HepG2 (cell line): ENCODE measurements around the gene STK36. TPM values are rescaled to one million over a fixed set of nuclear protein-coding genes. Genes with fewer than 3 reads are reported as not detected.

Experiments used
- AHR ChIP-seq: IDR thresholded peaks from 2 replicates; pipeline ENCODE4 v1.6.1; 2018; ENCODE audit warnings: missing genetic modification reagents, missing compliant biosample characterization
- ATF7-NPFF ChIP-seq: sonication (generic); formaldehyde crosslinking; IDR thresholded peaks from 2 replicates; pipeline ENCODE4 v1.8.1; 2023; ENCODE audit warnings: mild to moderate bottlenecking, low read depth, missing genetic modification reagents, moderate library complexity
- GABPB1 ChIP-seq: IDR thresholded peaks from 2 replicates; pipeline ENCODE4 v1.6.1; 2016; ENCODE audit warnings: mild to moderate bottlenecking, missing genetic modification reagents, moderate library complexity, missing compliant biosample characterization
- KDM3A ChIP-seq: IDR thresholded peaks from 2 replicates; pipeline ENCODE4 v1.6.1; 2018; ENCODE audit warnings: low read depth, missing compliant biosample characterization
- KLF12 ChIP-seq: sonication (generic); formaldehyde crosslinking; IDR thresholded peaks from 2 replicates; pipeline ENCODE4 v1.4.0; 2020; ENCODE audit warnings: missing genetic modification reagents, borderline replicate concordance
- KLF15 ChIP-seq: sonication (generic); formaldehyde crosslinking; IDR thresholded peaks from 2 replicates; pipeline ENCODE4 v1.8.1; 2023; ENCODE audit warnings: borderline replicate concordance, mild to moderate bottlenecking, inconsistent platforms, missing genetic modification reagents, mixed read lengths
- LCORL ChIP-seq, 2 experiments: fragments of 450-650 bp in 1 of 2; sonication (generic) in 1 of 2; formaldehyde crosslinking in 1 of 2; IDR thresholded peaks; 2 replicates each; pipeline versions ENCODE4 v1.5.0 to v1.6.1; 2017 to 2020; ENCODE audit warnings: antibody characterized with exemption in 1 of 2, missing genetic modification reagents in 1 of 2
- RXRB ChIP-seq: IDR thresholded peaks from 2 replicates; pipeline ENCODE4 v1.6.1; 2016; ENCODE audit warnings: borderline replicate concordance, missing genetic modification reagents, missing compliant biosample characterization
- SIX1 ChIP-seq: sonication (generic); formaldehyde crosslinking; IDR thresholded peaks from 2 replicates; pipeline ENCODE4 v1.4.0; 2020; ENCODE audit warnings: missing genetic modification reagents, borderline replicate concordance
- SKI ChIP-seq: fragments of 450-650 bp; IDR thresholded peaks from one replicate; pipeline ENCODE4 v1.6.1; 2018; ENCODE audit warnings: mild to moderate bottlenecking; ENCODE audit not compliant: partially characterized antibody
- TEAD2 ChIP-seq: sonication (generic); formaldehyde crosslinking; IDR thresholded peaks from 2 replicates; pipeline ENCODE4 v1.9.0; 2021; ENCODE audit warnings: missing genetic modification reagents
- TGIF2 ChIP-seq: IDR thresholded peaks from 2 replicates; pipeline ENCODE4 v1.6.1; 2016; ENCODE audit warnings: control low read depth, missing compliant biosample characterization
- YY1 ChIP-seq: IDR thresholded peaks from 2 replicates; pipeline ENCODE4 v1.6.1; 2011; ENCODE audit warnings: low read length, low read depth, moderate library complexity, mild to moderate bottlenecking; ENCODE audit not compliant: insufficient read depth, insufficient replicate concordance
- ZNF263 ChIP-seq: sonication (generic); formaldehyde crosslinking; IDR thresholded peaks from 2 replicates; pipeline ENCODE4 v1.4.0; 2020; ENCODE audit warnings: missing genetic modification reagents
- ZNF34 ChIP-seq: sonication (generic); formaldehyde crosslinking; IDR thresholded peaks from 2 replicates; pipeline ENCODE4 v1.4.0; 2020; ENCODE audit warnings: mild to moderate bottlenecking, missing genetic modification reagents, borderline replicate concordance
- ZNF703 ChIP-seq: sonication (generic); formaldehyde crosslinking; IDR thresholded peaks from 2 replicates; pipeline ENCODE4 v1.5.1; 2020; ENCODE audit warnings: missing genetic modification reagents, mild to moderate bottlenecking, moderate library complexity, borderline replicate concordance
- ZSCAN9 ChIP-seq: IDR thresholded peaks from 2 replicates; pipeline ENCODE4 v1.6.1; 2016; ENCODE audit warnings: borderline replicate concordance
- polyA plus RNA-seq, 8 experiments: library from polyadenylated mRNA; depleted of rRNA in 3 of 8; stranded (reverse) in 7 of 8; unstranded in 1 of 8; fragments of >200 nt; fragmentation: Illumina TruSeq in 4 of 8; extraction: Trizol in 4 of 8; gene quantifications; 2 replicates each; pipeline versions ENCODE4 v1.2.1 to v1.2.3, GENCODE V29; 2011 to 2016; ENCODE audit warnings: low read depth in 4 of 8, missing spikeins in 1 of 8, mixed read lengths in 1 of 8; ENCODE audit not compliant: insufficient read depth in 1 of 8
- total RNA-seq, 5 experiments: library from RNA; depleted of rRNA; stranded (reverse); fragments of >200 nt; fragmentation: Illumina TruSeq; extraction: Trizol; gene quantifications; 2 replicates each; pipeline ENCODE4 v1.2.3, GENCODE V29; 2016; ENCODE audit warnings: low read depth in 1 of 5
- TF ChIP-seq, protein P1 (sequence below): sonication (generic); formaldehyde crosslinking; IDR thresholded peaks from 2 replicates; pipeline ENCODE4 v1.4.0; 2020; ENCODE audit warnings: missing genetic modification reagents, mild to moderate bottlenecking, borderline replicate concordance
- TF ChIP-seq, protein P2 (sequence below): sonication (generic); formaldehyde crosslinking; IDR thresholded peaks from 2 replicates; pipeline ENCODE4 v1.5.0; 2020; ENCODE audit warnings: missing genetic modification reagents
- TF ChIP-seq, protein P3 (sequence below): sonication (generic); formaldehyde crosslinking; IDR thresholded peaks from 2 replicates; pipeline ENCODE4 v1.8.0; 2022; ENCODE audit warnings: missing genetic modification reagents, low read depth, mild to moderate bottlenecking, borderline replicate concordance
- TF ChIP-seq, protein P4 (sequence below): IDR thresholded peaks from 2 replicates; pipeline ENCODE4 v1.6.1; 2016; ENCODE audit warnings: missing compliant biosample characterization, missing genetic modification reagents, borderline replicate concordance
- TF ChIP-seq, protein P5 (sequence below): sonication (generic); formaldehyde crosslinking; IDR thresholded peaks from 2 replicates; pipeline ENCODE4 v1.4.0; 2020; ENCODE audit warnings: mild to moderate bottlenecking, missing genetic modification reagents

STK36 gene
- total and polyA plus RNA-seq, 2 of the 13 experiments (the other 11 are each of a cell fraction or from before 2014, with no cell fraction given) = 45.9 to 83.5 TPM

DNA sequence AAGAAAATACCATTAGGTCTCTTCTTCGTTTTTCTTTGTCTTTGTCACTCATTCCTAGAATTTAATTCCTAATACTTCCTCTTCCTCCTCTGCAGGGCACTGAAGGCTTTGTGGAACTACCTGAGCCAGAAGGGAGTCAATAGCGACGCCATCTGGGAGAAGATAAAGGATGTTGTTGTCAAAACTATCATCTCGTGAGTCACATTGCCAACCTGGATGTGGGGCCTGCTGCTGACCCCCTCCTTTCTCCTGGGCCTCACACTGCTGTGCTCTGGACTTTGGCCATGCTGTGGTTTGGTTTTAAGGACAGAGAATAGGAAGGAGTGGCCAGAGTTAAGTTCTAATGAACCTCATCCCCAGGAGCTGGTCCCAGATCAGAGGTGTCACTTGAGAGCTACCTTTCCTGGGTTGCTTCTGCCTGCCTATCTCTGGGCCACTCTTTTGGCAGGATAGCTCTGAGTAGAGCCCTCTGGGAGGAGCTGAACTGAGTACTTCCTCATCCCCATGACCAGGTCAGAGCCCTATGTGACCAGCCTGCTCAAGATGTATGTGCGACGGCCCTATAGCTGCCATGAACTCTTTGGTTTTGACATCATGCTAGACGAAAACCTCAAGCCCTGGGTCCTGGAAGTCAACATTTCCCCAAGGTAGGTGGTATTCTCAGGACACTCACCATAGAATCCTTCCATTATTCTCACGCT lies 77.0 kb downstream of the STK36 start (continued):
- TF ChIP-seq, protein P1, sequence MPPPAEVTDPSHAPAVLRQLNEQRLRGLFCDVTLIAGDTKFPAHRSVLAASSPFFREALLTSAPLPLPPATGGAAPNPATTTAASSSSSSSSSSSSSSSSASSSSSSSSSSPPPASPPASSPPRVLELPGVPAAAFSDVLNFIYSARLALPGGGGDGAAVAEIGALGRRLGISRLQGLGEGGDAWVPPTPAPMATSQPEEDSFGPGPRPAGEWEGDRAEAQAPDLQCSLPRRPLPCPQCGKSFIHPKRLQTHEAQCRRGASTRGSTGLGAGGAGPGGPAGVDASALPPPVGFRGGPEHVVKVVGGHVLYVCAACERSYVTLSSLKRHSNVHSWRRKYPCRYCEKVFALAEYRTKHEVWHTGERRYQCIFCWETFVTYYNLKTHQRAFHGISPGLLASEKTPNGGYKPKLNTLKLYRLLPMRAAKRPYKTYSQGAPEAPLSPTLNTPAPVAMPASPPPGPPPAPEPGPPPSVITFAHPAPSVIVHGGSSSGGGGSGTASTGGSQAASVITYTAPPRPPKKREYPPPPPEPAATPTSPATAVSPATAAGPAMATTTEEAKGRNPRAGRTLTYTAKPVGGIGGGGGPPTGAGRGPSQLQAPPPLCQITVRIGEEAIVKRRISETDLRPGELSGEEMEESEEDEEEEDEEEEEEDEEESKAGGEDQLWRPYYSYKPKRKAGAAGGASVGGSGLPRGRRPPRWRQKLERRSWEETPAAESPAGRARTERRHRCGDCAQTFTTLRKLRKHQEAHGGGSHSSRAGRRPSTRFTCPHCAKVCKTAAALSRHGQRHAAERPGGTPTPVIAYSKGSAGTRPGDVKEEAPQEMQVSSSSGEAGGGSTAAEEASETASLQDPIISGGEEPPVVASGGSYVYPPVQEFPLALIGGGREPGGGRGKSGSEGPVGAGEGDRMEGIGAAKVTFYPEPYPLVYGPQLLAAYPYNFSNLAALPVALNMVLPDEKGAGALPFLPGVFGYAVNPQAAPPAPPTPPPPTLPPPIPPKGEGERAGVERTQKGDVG (CRISPR knock-in tag) = peak; percentile 26; the same call in 1 of the 2 replicates
- TF ChIP-seq GABPB1 (CRISPR knock-in tag) (peak; percentile 37; the same call in 1 of the 2 replicates), ZNF703 (CRISPR knock-in tag) (no peak), LCORL (IDR thresholded peaks at IDR 0.05) (no peak), LCORL (CRISPR knock-in tag; IDR thresholded peaks at IDR 0.05) (peak; percentile 91), TGIF2 (peak; percentile 70), KDM3A (CRISPR knock-in tag) (peak; percentile 73), ATF7-NPFF (CRISPR knock-in tag) (0 out of 2 replicates have a peak, but pooled peaks have one; percentile 39), AHR (no peak), KLF12 (CRISPR knock-in tag) (no peak), ZSCAN9 (CRISPR knock-in tag) (peak; percentile 82; the same call in 1 of the 2 replicates), KLF15 (CRISPR knock-in tag) (no peak), ZNF34 (CRISPR knock-in tag) (no peak), SKI (peak; percentile 24), RXRB (peak; percentile 87), TEAD2 (CRISPR knock-in tag) (no peak), YY1 (peak; percentile 26), ZNF263 (CRISPR knock-in tag) (peak; percentile 55), SIX1 (CRISPR knock-in tag) (peak; percentile 25; the same call in 1 of the 2 replicates)
- TF ChIP-seq, protein P2, sequence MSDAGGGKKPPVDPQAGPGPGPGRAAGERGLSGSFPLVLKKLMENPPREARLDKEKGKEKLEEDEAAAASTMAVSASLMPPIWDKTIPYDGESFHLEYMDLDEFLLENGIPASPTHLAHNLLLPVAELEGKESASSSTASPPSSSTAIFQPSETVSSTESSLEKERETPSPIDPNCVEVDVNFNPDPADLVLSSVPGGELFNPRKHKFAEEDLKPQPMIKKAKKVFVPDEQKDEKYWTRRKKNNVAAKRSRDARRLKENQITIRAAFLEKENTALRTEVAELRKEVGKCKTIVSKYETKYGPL (CRISPR knock-in tag) = no peak
- TF ChIP-seq, protein P3, sequence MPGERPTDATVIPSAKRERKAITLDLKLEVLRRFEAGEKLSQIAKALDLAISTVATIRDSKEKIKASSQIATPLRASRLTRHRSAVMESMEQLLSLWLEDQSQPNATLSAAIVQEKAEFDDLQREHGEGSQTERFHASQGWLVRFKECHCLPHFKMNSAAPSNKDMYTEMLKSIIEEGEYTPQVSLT = no peak
- TF ChIP-seq, protein P4, sequence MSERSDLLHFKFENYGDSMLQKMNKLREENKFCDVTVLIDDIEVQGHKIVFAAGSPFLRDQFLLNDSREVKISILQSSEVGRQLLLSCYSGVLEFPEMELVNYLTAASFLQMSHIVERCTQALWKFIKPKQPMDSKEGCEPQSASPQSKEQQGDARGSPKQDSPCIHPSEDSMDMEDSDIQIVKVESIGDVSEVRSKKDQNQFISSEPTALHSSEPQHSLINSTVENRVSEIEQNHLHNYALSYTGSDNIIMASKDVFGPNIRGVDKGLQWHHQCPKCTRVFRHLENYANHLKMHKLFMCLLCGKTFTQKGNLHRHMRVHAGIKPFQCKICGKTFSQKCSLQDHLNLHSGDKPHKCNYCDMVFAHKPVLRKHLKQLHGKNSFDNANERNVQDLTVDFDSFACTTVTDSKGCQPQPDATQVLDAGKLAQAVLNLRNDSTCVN (CRISPR knock-in tag) = no peak
- TF ChIP-seq, protein P5, sequence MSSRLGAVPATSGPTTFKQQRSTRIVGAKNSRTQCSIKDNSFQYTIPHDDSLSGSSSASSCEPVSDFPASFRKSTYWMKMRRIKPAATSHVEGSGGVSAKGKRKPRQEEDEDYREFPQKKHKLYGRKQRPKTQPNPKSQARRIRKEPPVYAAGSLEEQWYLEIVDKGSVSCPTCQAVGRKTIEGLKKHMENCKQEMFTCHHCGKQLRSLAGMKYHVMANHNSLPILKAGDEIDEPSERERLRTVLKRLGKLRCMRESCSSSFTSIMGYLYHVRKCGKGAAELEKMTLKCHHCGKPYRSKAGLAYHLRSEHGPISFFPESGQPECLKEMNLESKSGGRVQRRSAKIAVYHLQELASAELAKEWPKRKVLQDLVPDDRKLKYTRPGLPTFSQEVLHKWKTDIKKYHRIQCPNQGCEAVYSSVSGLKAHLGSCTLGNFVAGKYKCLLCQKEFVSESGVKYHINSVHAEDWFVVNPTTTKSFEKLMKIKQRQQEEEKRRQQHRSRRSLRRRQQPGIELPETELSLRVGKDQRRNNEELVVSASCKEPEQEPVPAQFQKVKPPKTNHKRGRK (CRISPR knock-in tag) = no peak
